Breast epithelium (tissue), 4 donors: ENCODE measurements around the gene CTNNBL1. TPM values are rescaled to one million over a fixed set of nuclear protein-coding genes. Genes with fewer than 3 reads are reported as not detected.

Source experiments
- DNase-seq, 2 donors: peaks; one replicate each; pipeline ENCODE4 v3.0.0-alpha.2; 2019; ENCODE audit warnings: low spot score in 2 of 2
- H3K27ac ChIP-seq, 2 donors: fragments of 200-600 bp; sonication (generic) in 1 of 2; one replicate each; pipeline ENCODE4 v1.5.1; 2016 to 2019; ENCODE audit warnings: mild to moderate bottlenecking in 1 of 2
- H3K27me3 ChIP-seq, 2 donors: fragments of 200-600 bp; sonication (generic) in 1 of 2; one replicate each; pipeline versions ENCODE4 v1.5.1 to v1.6.0; 2017 to 2019; ENCODE audit warnings: control low read depth in 1 of 2, mild to moderate bottlenecking in 1 of 2
- H3K36me3 ChIP-seq: fragments of 200-600 bp; one replicate; pipeline ENCODE4 v1.5.1; 2019
- H3K4me1 ChIP-seq, 2 donors: fragments of 200-600 bp; sonication (generic); one replicate each; pipeline ENCODE4 v1.5.1; 2016 to 2019; ENCODE audit warnings: control low read depth in 1 of 2
- H3K4me3 ChIP-seq, 3 donors: fragments of 200-600 bp; sonication (generic); 1 replicate in 2 of 3; 2 replicates in 1 of 3; pipeline ENCODE4 v1.5.1; 2016 to 2019; ENCODE audit warnings: mild to moderate bottlenecking in 3 of 3, moderate library complexity in 2 of 3
- H3K9me3 ChIP-seq, 2 donors: fragments of 200-600 bp; sonication (generic) in 1 of 2; one replicate each; pipeline ENCODE4 v1.5.1; 2016 to 2019; ENCODE audit warnings: control low read depth in 1 of 2
- CTCF ChIP-seq, 3 donors: fragments of 450-650 bp; IDR thresholded peaks; one replicate each; pipeline ENCODE4 v1.5.1; 2016 to 2017; ENCODE audit warnings: antibody characterized with exemption in 3 of 3, mild to moderate bottlenecking in 3 of 3, moderate library complexity in 3 of 3
- POLR2A ChIP-seq: fragments of 450-650 bp; IDR thresholded peaks from one replicate; pipeline ENCODE4 v1.6.1; 2016; ENCODE audit warnings: antibody characterized with exemption, mild to moderate bottlenecking, moderate library complexity
- POLR2AphosphoS5 ChIP-seq, 3 donors: sonication (generic); formaldehyde crosslinking; IDR thresholded peaks; one replicate each; pipeline ENCODE4 v1.6.1; 2017; ENCODE audit warnings: antibody characterized with exemption in 3 of 3
- intact Hi-C: fragments of 100-400 bp; cut with DNase I; formaldehyde crosslinking; loops from one replicate; pipeline ENCODE4 v1.15.1; 2023; ENCODE audit warnings: low total_unique reads
- total RNA-seq, 3 donors: library from RNA; depleted of rRNA; stranded (reverse); fragments of >200 nt; gene quantifications; one replicate each; pipeline ENCODE4 v1.1.0, GENCODE V29; 2016

Gene CTNNBL1
- total RNA-seq, 3 donors from 2014 or later: 32.2 to 37.0 (median 32.4) TPM

DNA sequence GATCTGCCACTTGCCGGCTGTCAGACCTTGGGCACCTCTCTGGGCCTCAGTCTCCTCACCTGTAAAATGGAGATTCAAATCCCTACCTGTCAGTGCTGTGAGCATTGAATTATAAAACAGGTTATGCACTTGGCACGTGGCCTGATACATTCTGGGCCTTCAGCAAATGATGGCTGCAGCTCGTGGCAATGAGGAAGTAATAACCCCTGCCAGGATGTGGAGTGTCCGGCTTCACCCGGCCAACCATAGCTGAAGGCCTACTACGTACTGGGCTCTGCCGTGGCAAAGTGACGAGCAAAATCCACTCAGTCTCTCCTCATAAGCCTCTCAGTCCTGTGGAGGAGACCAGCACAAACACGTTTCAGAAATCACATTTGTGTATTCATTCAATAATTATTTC, 198.2 kb downstream of the CTNNBL1 start:
- no peak overlapping the region for H3K27ac ChIP-seq
- intact Hi-C loops: no loop called here
- no peak overlapping the region for H3K4me3 ChIP-seq
- H3K4me1 ChIP-seq: no peaks in the 10 kb centered on the region
- no peaks in the 10 kb centered on the region for H3K9me3 ChIP-seq
- H3K27me3 ChIP-seq: no peaks in the 10 kb centered on the region
- H3K36me3 ChIP-seq: no peaks in the 10 kb centered on the region
- TF ChIP-seq POLR2AphosphoS5 (IDR thresholded peaks at IDR 0.05): no peak
- no peak for DNase-seq

GRCh38 chr20:37893566-37894241, 199.9 kb downstream of the CTNNBL1 start:
- intact Hi-C loops: no loop called here
- no peak for TF ChIP-seq POLR2AphosphoS5 (IDR thresholded peaks at IDR 0.05)
- TF ChIP-seq POLR2A: no peak
- no peak for TF ChIP-seq CTCF (IDR thresholded peaks at IDR 0.05)
- Histone ChIP-seq H3K27me3 (no peaks in the 10 kb centered on the region), H3K4me3 (no peak overlapping the region), H3K27ac (no peak overlapping the region), H3K36me3 (no peaks in the 10 kb centered on the region), H3K9me3 (no peaks in the 10 kb centered on the region), H3K4me1 (no peaks in the 10 kb centered on the region)
- DNase-seq: no peak

DNA sequence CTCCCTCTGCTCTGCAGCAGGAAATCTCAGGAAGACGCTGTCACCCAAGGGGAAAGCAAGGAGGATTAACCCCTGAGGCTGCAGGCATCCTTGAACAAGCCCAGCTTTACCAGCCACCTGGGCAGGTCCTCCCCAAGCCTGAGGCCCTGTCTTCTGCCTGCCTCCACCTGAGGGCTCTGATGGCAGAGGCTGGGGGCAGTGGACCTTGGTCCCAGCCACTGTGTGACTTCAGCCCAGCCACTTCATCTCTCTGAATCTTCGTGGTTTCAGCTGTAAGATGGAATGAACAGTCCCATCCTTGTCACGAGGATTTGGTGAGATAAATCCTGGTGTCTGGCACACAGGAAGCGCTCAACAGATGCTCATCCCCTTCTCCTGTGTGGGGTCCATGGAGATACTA, 200.6 kb downstream of the CTNNBL1 start:
- intact Hi-C loops: no loop called here
- no peaks in the 10 kb centered on the region for H3K4me1 ChIP-seq
- no peak for TF ChIP-seq POLR2A
- TF ChIP-seq CTCF (IDR thresholded peaks at IDR 0.05): no peak
- no peak for TF ChIP-seq POLR2AphosphoS5 (IDR thresholded peaks at IDR 0.05)

DNA sequence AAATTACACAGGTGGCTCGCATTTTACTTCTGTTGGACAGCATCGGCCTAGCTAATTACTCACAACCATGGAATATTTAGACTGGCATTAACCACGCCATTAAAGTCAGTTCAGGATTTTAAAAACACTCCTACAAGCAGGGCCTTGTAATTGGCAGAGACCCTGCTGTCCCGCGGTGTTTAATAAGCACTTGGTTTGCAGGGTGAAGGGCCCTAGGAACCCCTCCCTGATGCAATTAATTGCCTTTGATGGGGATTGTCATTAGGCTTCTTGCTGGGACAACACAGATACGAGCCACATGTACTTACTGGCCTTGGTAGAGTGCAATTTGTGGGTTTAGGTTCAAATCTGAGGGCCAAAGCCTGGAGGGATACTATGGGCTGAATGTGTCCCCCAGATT, 201.3 kb downstream of the CTNNBL1 start:
- TF ChIP-seq POLR2AphosphoS5 (IDR thresholded peaks at IDR 0.05): no peak
- no peak for TF ChIP-seq POLR2A
- no peak for TF ChIP-seq CTCF (IDR thresholded peaks at IDR 0.05)
- Histone ChIP-seq H3K27me3 (peaks cover 0 to 2% of the 10 kb centered on the region in 2 donors), H3K36me3 (no peaks in the 10 kb centered on the region), H3K4me3 (no peak overlapping the region), H3K4me1 (no peaks in the 10 kb centered on the region), H3K9me3 (no peaks in the 10 kb centered on the region), H3K27ac (no peak overlapping the region)
- intact Hi-C loops: no loop called here
- no peak for DNase-seq

More for the DNA sequence above, 200.6 kb downstream of the CTNNBL1 start:
- Histone ChIP-seq H3K27ac (no peak overlapping the region), H3K36me3 (no peaks in the 10 kb centered on the region), H3K4me3 (no peak overlapping the region), H3K9me3 (no peaks in the 10 kb centered on the region), H3K27me3 (no peaks in the 10 kb centered on the region)
- DNase-seq: no peak

GRCh38 chr20:37896932-37897548, 203.2 kb downstream of the CTNNBL1 start:
- peaks cover 0 to 17% of the 10 kb centered on the region in 2 donors for H3K27me3 ChIP-seq
- no peak overlapping the region for H3K4me3 ChIP-seq
- TF ChIP-seq POLR2A (no peak), POLR2AphosphoS5 (IDR thresholded peaks at IDR 0.05) (no peak), CTCF (IDR thresholded peaks at IDR 0.05) (no peak)
- DNase-seq: no peak
- H3K36me3 ChIP-seq: no peaks in the 10 kb centered on the region
- intact Hi-C loops: no loop called here
- no peaks in the 10 kb centered on the region for H3K9me3 ChIP-seq
- no peak overlapping the region for H3K27ac ChIP-seq
- H3K4me1 ChIP-seq: no peaks in the 10 kb centered on the region
